Uterus (tissue), 2 donors: ENCODE measurements around the gene PMPCA.

Experiments used
- POLR2A ChIP-seq, 2 donors: fragments of 450-650 bp; IDR thresholded peaks; one replicate each; pipeline ENCODE4 v1.6.1; 2016; ENCODE audit warnings: antibody characterized with exemption in 2 of 2, mild to moderate bottlenecking in 1 of 2, moderate library complexity in 1 of 2
- TF ChIP-seq, protein P1 (sequence below), 4 experiments: fragments of 200-600 bp in 2 of 4; fragments of 450-650 bp in 2 of 4; sonication (generic) in 2 of 4; IDR thresholded peaks; one replicate each; pipeline ENCODE4 v1.5.1; 2016 to 2019; ENCODE audit warnings: antibody characterized with exemption in 4 of 4, mild to moderate bottlenecking in 2 of 4, moderate library complexity in 1 of 4

DNA sequence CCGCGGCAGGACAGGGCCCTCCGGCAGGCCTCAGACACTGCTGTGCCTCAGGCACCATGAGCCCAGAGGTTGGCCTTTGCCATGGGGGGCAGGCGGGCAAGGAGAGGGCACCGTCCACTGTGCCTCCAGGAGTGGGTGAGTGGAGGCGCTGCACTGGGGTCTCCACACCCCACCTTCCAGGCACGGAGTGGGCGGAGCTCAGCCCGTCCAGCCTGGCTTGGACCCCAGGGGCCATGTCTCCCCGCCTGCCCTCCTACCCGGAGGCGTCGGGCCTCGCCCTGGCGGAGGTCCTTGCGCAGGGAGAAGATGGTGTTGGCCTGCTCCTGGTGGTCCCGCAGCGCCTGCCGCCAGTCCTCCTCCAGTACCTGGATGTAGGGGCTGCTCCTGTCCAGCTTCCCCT lies 40.4 kb upstream of the PMPCA start:
- TF ChIP-seq, protein P1, sequence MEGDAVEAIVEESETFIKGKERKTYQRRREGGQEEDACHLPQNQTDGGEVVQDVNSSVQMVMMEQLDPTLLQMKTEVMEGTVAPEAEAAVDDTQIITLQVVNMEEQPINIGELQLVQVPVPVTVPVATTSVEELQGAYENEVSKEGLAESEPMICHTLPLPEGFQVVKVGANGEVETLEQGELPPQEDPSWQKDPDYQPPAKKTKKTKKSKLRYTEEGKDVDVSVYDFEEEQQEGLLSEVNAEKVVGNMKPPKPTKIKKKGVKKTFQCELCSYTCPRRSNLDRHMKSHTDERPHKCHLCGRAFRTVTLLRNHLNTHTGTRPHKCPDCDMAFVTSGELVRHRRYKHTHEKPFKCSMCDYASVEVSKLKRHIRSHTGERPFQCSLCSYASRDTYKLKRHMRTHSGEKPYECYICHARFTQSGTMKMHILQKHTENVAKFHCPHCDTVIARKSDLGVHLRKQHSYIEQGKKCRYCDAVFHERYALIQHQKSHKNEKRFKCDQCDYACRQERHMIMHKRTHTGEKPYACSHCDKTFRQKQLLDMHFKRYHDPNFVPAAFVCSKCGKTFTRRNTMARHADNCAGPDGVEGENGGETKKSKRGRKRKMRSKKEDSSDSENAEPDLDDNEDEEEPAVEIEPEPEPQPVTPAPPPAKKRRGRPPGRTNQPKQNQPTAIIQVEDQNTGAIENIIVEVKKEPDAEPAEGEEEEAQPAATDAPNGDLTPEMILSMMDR (IDR thresholded peaks at IDR 0.05), result no peak
- TF ChIP-seq POLR2A (IDR thresholded peaks at IDR 0.05), result no peak
